H9 (cell line): ENCODE measurements around the gene BBX. TPM values are rescaled to one million over a fixed set of nuclear protein-coding genes. Genes with fewer than 3 reads are reported as not detected.

Experiments
- DNase-seq: peaks from one replicate; pipeline ENCODE4 v3.0.0-alpha.2; 2017
- H2AFZ ChIP-seq: one replicate; pipeline ENCODE4 v1.6.1; 2013; ENCODE audit warnings: mild to moderate bottlenecking, low read length, control low read depth, moderate library complexity
- H2AK5ac ChIP-seq: 2 replicates; pipeline ENCODE4 v1.6.1; 2013; ENCODE audit warnings: low read length, control low read depth, mixed read lengths; ENCODE audit not compliant: insufficient read length
- H2BK120ac ChIP-seq: one replicate; pipeline ENCODE4 v1.6.1; 2013; ENCODE audit warnings: low read depth, mild to moderate bottlenecking, low read length, control low read depth, inconsistent platforms; ENCODE audit not compliant: poor library complexity, severe bottlenecking
- H2BK12ac ChIP-seq: 2 replicates; pipeline ENCODE4 v1.6.1; 2013; ENCODE audit warnings: low read length, control low read depth, mixed read lengths, low read depth; ENCODE audit not compliant: insufficient read length
- H2BK15ac ChIP-seq: 2 replicates; pipeline ENCODE4 v1.6.1; 2013; ENCODE audit warnings: low read depth, low read length, control low read depth
- H2BK20ac ChIP-seq: one replicate; pipeline ENCODE4 v1.6.1; 2013; ENCODE audit warnings: low read depth, mild to moderate bottlenecking, low read length, control low read depth, inconsistent platforms; ENCODE audit not compliant: poor library complexity, severe bottlenecking
- H2BK5ac ChIP-seq: 2 replicates; pipeline ENCODE4 v1.6.1; 2013; ENCODE audit warnings: low read length, control low read depth, mixed read lengths; ENCODE audit not compliant: insufficient read length
- H3K14ac ChIP-seq: 2 replicates; pipeline ENCODE4 v1.6.1; 2013; ENCODE audit warnings: low read length, control low read depth; ENCODE audit not compliant: insufficient read depth
- H3K18ac ChIP-seq: 2 replicates; pipeline ENCODE4 v1.6.1; 2013; ENCODE audit warnings: low read depth, mild to moderate bottlenecking, mixed read lengths, low read length, control low read depth; ENCODE audit not compliant: insufficient read length
- H3K23ac ChIP-seq: 2 replicates; pipeline ENCODE4 v1.6.1; 2013; ENCODE audit warnings: low read length, control low read depth, mixed read lengths, low read depth; ENCODE audit not compliant: insufficient read length
- H3K23me2 ChIP-seq: 2 replicates; pipeline ENCODE4 v1.6.1; 2013; ENCODE audit warnings: low read depth, mild to moderate bottlenecking, mixed read lengths, low read length, control low read depth; ENCODE audit not compliant: insufficient read length, poor library complexity, severe bottlenecking
- H3K27ac ChIP-seq: 2 replicates; pipeline ENCODE4 v1.5.1; 2013; ENCODE audit warnings: low read length, control low read depth, mixed read lengths, low read depth; ENCODE audit not compliant: insufficient read length
- H3K27me3 ChIP-seq: 2 replicates; pipeline ENCODE4 v1.6.1; 2013; ENCODE audit warnings: low read length, control low read depth, inconsistent platforms; ENCODE audit not compliant: insufficient read depth
- H3K4ac ChIP-seq: 2 replicates; pipeline ENCODE4 v1.6.1; 2013; ENCODE audit warnings: low read depth, mild to moderate bottlenecking, control low read depth, inconsistent platforms, low read length, moderate library complexity
- H3K4me1 ChIP-seq: 2 replicates; pipeline ENCODE4 v1.6.1; 2013; ENCODE audit warnings: low read length, control low read depth, inconsistent platforms; ENCODE audit not compliant: insufficient read depth
- H3K4me2 ChIP-seq: 2 replicates; pipeline ENCODE4 v1.6.1; 2013; ENCODE audit warnings: low read length, control low read depth, mixed read lengths; ENCODE audit not compliant: insufficient read length, insufficient read depth
- H3K56ac ChIP-seq: 2 replicates; pipeline ENCODE4 v1.6.1; 2013; ENCODE audit warnings: low read depth, mild to moderate bottlenecking, mixed read lengths, low read length, control low read depth; ENCODE audit not compliant: insufficient read length
- H3K79me1 ChIP-seq: 2 replicates; pipeline ENCODE4 v1.6.1; 2013; ENCODE audit warnings: low read depth, mild to moderate bottlenecking, moderate library complexity, low read length, control low read depth, inconsistent platforms; ENCODE audit not compliant: insufficient read depth, poor library complexity, severe bottlenecking
- H3K79me2 ChIP-seq: 2 replicates; pipeline ENCODE4 v1.6.1; 2013; ENCODE audit warnings: low read length, control low read depth, inconsistent platforms; ENCODE audit not compliant: insufficient read depth
- H3K9ac ChIP-seq: 2 replicates; pipeline ENCODE4 v1.6.1; 2013; ENCODE audit warnings: low read length, control low read depth, mixed read lengths; ENCODE audit not compliant: insufficient read length; ENCODE audit errors: extremely low read depth
- H3K9me3 ChIP-seq: one replicate; pipeline ENCODE4 v1.6.1; 2013; ENCODE audit warnings: low read depth, low read length, inconsistent platforms; ENCODE audit not compliant: control insufficient read depth
- H3T11ph ChIP-seq: one replicate; pipeline ENCODE4 v1.6.1; 2013; ENCODE audit warnings: mild to moderate bottlenecking, low read length, control low read depth, inconsistent platforms
- H4K20me1 ChIP-seq: one replicate; pipeline ENCODE4 v1.6.1; 2013; ENCODE audit not compliant: control insufficient read depth, insufficient read length, insufficient read depth
- H4K5ac ChIP-seq: 2 replicates; pipeline ENCODE4 v1.6.1; 2013; ENCODE audit warnings: low read depth, mild to moderate bottlenecking, mixed read lengths, low read length, control low read depth; ENCODE audit not compliant: insufficient read length
- H4K8ac ChIP-seq: replicated peaks from 2 replicates; pipeline ENCODE4 v1.6.1; 2013; ENCODE audit warnings: low read length, control low read depth, mixed read lengths, low read depth; ENCODE audit not compliant: insufficient read length
- H4K91ac ChIP-seq: 2 replicates; pipeline ENCODE4 v1.6.1; 2013; ENCODE audit warnings: low read depth, mild to moderate bottlenecking, moderate library complexity, mixed read lengths, low read length, control low read depth; ENCODE audit not compliant: insufficient read length
- H3K27ac Mint-ChIP-seq, 3 experiments: 2 replicates in 2 of 3; 3 replicates in 1 of 3; pipeline ENCODE4 v1.8.0; 2020 to 2021; ENCODE audit warnings: mixed read lengths in 3 of 3, mild to moderate bottlenecking in 1 of 3, moderate library complexity in 1 of 3
- H3K27me3 Mint-ChIP-seq: 2 replicates; pipeline ENCODE4 v1.8.0; 2021; ENCODE audit warnings: low read depth, mild to moderate bottlenecking, moderate library complexity, mixed read lengths
- H3K36me3 Mint-ChIP-seq, 3 experiments: 2 replicates in 2 of 3; 3 replicates in 1 of 3; pipeline ENCODE4 v1.8.0; 2020 to 2021; ENCODE audit warnings: low read depth in 3 of 3, mixed read lengths in 3 of 3; ENCODE audit not compliant: insufficient read depth in 1 of 3
- H3K4me1 Mint-ChIP-seq, 2 experiments: 2 replicates each; pipeline ENCODE4 v1.8.0; 2020; ENCODE audit warnings: mixed read lengths in 2 of 2
- H3K4me3 Mint-ChIP-seq, 2 experiments: 2 replicates in 1 of 2; 3 replicates in 1 of 2; pipeline ENCODE4 v1.8.0; 2020 to 2021; ENCODE audit warnings: mild to moderate bottlenecking in 2 of 2, mixed read lengths in 2 of 2, moderate library complexity in 1 of 2
- H3K9me3 Mint-ChIP-seq, 2 experiments: 2 replicates in 1 of 2; 3 replicates in 1 of 2; pipeline ENCODE4 v1.8.0; 2020; ENCODE audit warnings: mild to moderate bottlenecking in 2 of 2, mixed read lengths in 2 of 2, moderate library complexity in 1 of 2
- CTCF ChIP-seq: fragments of 200-600 bp; sonication (generic); conservative IDR thresholded peaks from 3 replicates; pipeline ENCODE4 v1.8.0; 2021; ENCODE audit warnings: antibody characterized with exemption, mild to moderate bottlenecking
- WGBS: extraction: QIAGEN DNeasy Blood & Tissue Kit; methylation state at CpG from one replicate; pipeline ENCODE4 v1.1.7; 2013; ENCODE audit warnings: missing lambda C conversion rate, low lambda C conversion rate, mixed read lengths; ENCODE audit not compliant: insufficient read length; ENCODE audit errors: extremely low coverage; 5-methylcytosine and 5-hydroxymethylcytosine counted together
- total RNA-seq: library from RNA; stranded (reverse); gene quantifications from 2 replicates; pipeline ENCODE4 v1.2.1, GENCODE V29; 2021

BBX gene
- total RNA-seq, 1 experiment from 2014 or later = 34.8 TPM

GRCh38 chr3:107612664-107613084 is 89.9 kb downstream of the BBX start:
- peaks cover 0 to 37% (median 13%) of the 10 kb centered on the region in 3 experiments; a peak in 5 of 7 replicates for H3K36me3 Mint-ChIP-seq

More at GRCh38 chr3:107612664-107613084, 89.9 kb downstream of the BBX start:
- no peak overlapping the region for H4K8ac ChIP-seq
- no CpG with 5 or more reads among the region's 2 CpGs for WGBS
- no peaks in the 10 kb centered on the region for H3K23me2 ChIP-seq
- H3K4ac ChIP-seq = no peak overlapping the region
- Mint-ChIP-seq H3K4me1 (peaks cover 30% of the 10 kb centered on the region in 2 experiments), H3K27ac (peak overlapping the region in 1 of 3 experiments; percentile 41; a peak in 3 of 7 replicates), H3K4me3 (no peak overlapping the region), H3K27me3 (no peaks in the 10 kb centered on the region), H3K9me3 (peaks cover 5 to 14% of the 10 kb centered on the region in 2 experiments; a peak in 3 of 5 replicates)
- no peaks in the 10 kb centered on the region for H3K4me1 ChIP-seq
- H4K20me1 ChIP-seq = no peaks in the 10 kb centered on the region
- no peak overlapping the region for H2AFZ ChIP-seq
- no peak overlapping the region for H3K9ac ChIP-seq
- H4K5ac ChIP-seq = no peak overlapping the region
- no peak overlapping the region for H2BK15ac ChIP-seq
- H3K27ac ChIP-seq = no peak overlapping the region
- H3K4me2 ChIP-seq = no peak overlapping the region
- H3K27me3 ChIP-seq = no peaks in the 10 kb centered on the region
- H2BK12ac ChIP-seq = no peak overlapping the region
- H2BK5ac ChIP-seq = no peak overlapping the region
- no peak overlapping the region for H3K18ac ChIP-seq
- H2AK5ac ChIP-seq = no peak overlapping the region
- no peak for TF ChIP-seq CTCF
- no peaks in the 10 kb centered on the region; the same call in 1 of the 2 replicates for H3K79me2 ChIP-seq
- no peak overlapping the region for H3T11ph ChIP-seq
- no peaks in the 10 kb centered on the region for H3K79me1 ChIP-seq
- H2BK120ac ChIP-seq = no peak overlapping the region
- DNase-seq = no peak
- H2BK20ac ChIP-seq = no peak overlapping the region
- no peak overlapping the region for H3K56ac ChIP-seq
- H3K9me3 ChIP-seq = no peaks in the 10 kb centered on the region
- no peak overlapping the region for H3K14ac ChIP-seq
- no peak overlapping the region for H4K91ac ChIP-seq
- H3K23ac ChIP-seq = no peak overlapping the region
